Progenitor cell of endocrine pancreas (in vitro differentiated cells): Measurements from ENCODE around the gene PAX1. TPM values are rescaled to one million over a fixed set of nuclear protein-coding genes. Genes with fewer than 3 reads are reported as not detected.

ENCODE experiments used
- DNase-seq: peaks from one replicate; pipeline ENCODE4 v3.0.0; 2021; ENCODE audit warnings: low spot score; ENCODE audit not compliant: unreplicated experiment
- H3K27ac Mint-ChIP-seq: 2 replicates; pipeline ENCODE4 v1.8.0; 2021; ENCODE audit warnings: mild to moderate bottlenecking, moderate library complexity, mixed read lengths
- H3K27me3 Mint-ChIP-seq: 2 replicates; pipeline ENCODE4 v1.8.0; 2021; ENCODE audit warnings: mixed read lengths
- H3K36me3 Mint-ChIP-seq: 2 replicates; pipeline ENCODE4 v1.8.0; 2022; ENCODE audit warnings: mixed read lengths; ENCODE audit not compliant: insufficient read depth
- H3K4me1 Mint-ChIP-seq: 2 replicates; pipeline ENCODE4 v1.8.0; 2021; ENCODE audit warnings: low read depth, mixed read lengths
- H3K4me3 Mint-ChIP-seq: 2 replicates; pipeline ENCODE4 v1.8.0; 2021; ENCODE audit warnings: low read depth, mild to moderate bottlenecking, moderate library complexity, mixed read lengths
- H3K9me3 Mint-ChIP-seq: 2 replicates; pipeline ENCODE4 v1.8.0; 2021; ENCODE audit warnings: low read depth, mixed read lengths
- CTCF ChIP-seq: fragments of 200-600 bp; sonication (generic); IDR thresholded peaks from one replicate; pipeline ENCODE4 v1.5.0; 2021; ENCODE audit warnings: antibody characterized with exemption, mild to moderate bottlenecking; ENCODE audit not compliant: unreplicated experiment
- total RNA-seq: library from RNA; stranded (reverse); gene quantifications from 2 replicates; pipeline ENCODE4 v1.2.1, GENCODE V29; 2021

The PAX1 gene
- total RNA-seq, 1 donor from 2014 or later = 1.3 TPM

DNA sequence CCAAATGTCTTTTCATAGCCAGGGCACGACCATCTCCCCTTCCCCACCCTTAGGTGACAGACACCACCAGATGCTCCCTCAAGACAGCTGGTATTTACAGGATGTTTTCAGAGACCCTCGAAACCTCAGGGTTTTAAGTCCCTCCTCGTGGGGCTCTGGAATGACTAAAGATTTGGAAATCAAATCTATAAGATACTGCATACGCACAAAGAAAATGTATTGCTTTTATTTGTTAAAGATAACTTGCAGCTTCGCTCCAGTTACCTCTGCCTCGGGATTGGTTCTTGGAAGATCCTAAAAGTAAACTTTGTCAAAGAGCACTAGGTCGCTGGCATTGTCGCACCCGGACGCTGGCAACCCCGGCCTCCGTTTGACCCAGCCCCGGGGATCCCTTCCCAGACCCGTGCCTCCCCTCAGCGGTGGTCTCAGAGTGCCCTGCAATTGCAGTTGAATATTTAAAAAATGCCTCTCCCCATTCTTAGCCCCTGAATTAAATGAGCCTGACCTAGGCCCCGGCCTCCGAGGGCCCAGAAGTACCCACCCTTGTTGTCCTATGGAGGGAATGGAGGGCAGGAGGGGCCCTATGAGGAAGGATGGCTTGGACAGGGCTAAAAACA is 7.1 kb downstream of the PAX1 start:
- Mint-ChIP-seq H3K36me3 (no peaks in the 10 kb centered on the region), H3K27ac (no peak overlapping the region), H3K4me3 (no peak overlapping the region), H3K4me1 (peaks cover 1% of the 10 kb centered on the region), H3K27me3 (peaks cover 98% of the 10 kb centered on the region), H3K9me3 (no peaks in the 10 kb centered on the region)
- no peak for DNase-seq
- TF ChIP-seq CTCF = no peak

GRCh38 chr20:21713470-21713869 is 8.0 kb downstream of the PAX1 start:
- DNase-seq = no peak
- H3K27ac Mint-ChIP-seq = no peak overlapping the region
- no peak overlapping the region for H3K4me3 Mint-ChIP-seq
- no peak for TF ChIP-seq CTCF
- H3K27me3 Mint-ChIP-seq = peaks cover 97% of the 10 kb centered on the region
- H3K36me3 Mint-ChIP-seq = no peaks in the 10 kb centered on the region
- peaks cover under 1% of the 10 kb centered on the region for H3K4me1 Mint-ChIP-seq
- H3K9me3 Mint-ChIP-seq = no peaks in the 10 kb centered on the region

GRCh38 chr20:21713901-21714296 is 8.4 kb downstream of the PAX1 start:
- no peak for TF ChIP-seq CTCF
- no peaks in the 10 kb centered on the region for H3K36me3 Mint-ChIP-seq
- H3K4me1 Mint-ChIP-seq = no peaks in the 10 kb centered on the region
- no peaks in the 10 kb centered on the region for H3K9me3 Mint-ChIP-seq
- DNase-seq = no peak
- H3K27ac Mint-ChIP-seq = no peak overlapping the region
- H3K27me3 Mint-ChIP-seq = peaks cover 96% of the 10 kb centered on the region
- H3K4me3 Mint-ChIP-seq = no peak overlapping the region

DNA sequence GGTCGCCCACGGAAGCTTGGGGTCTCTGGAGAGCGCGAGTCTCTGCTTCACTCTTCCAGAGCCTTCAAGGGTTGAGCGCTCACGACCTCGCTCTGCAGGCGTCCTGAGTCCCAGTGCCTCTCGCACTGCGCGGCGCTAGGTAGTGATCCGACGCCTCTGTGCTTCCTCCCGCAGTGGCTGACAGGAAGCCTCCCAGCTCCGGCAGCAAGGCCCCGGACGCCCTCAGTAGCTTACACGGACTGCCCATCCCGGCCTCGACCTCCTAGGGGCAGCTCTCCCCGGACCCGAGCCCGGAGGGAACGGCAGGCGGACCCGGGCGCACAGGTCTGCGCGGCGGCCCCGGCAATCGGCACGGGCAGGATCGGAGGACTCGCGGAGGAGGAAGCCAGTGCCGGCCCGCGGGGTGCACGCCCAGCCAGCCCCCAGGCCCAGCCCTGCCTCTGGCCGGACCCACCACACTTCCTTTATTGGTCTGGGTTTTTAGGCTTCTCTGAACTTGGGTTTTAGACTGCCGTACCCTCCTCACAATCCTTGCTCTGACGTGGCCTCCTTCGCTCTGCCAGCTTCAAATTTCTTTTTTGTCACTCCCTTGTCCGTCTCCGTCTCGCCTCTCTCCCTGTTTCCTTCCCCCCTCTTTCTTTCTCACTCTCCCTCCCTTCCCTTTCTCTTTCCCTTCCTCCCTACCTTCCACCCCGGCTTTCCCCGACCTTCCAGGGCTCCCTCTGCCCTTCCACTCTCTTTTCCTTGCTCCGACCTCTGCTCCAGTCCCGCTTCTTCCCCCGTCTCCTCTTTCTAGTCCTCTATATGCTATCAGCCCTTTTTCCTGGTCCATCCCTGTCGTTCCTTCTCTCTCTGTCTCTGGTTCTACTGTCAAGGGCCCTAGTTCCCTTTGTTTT is 9.1 kb downstream of the PAX1 start:
- no peaks in the 10 kb centered on the region for H3K9me3 Mint-ChIP-seq
- H3K4me3 Mint-ChIP-seq = no peak overlapping the region
- DNase-seq = no peak
- H3K36me3 Mint-ChIP-seq = no peaks in the 10 kb centered on the region
- no peaks in the 10 kb centered on the region for H3K4me1 Mint-ChIP-seq
- H3K27me3 Mint-ChIP-seq = peaks cover 96% of the 10 kb centered on the region
- H3K27ac Mint-ChIP-seq = peak overlapping the region; percentile 62
- TF ChIP-seq CTCF = no peak

DNA sequence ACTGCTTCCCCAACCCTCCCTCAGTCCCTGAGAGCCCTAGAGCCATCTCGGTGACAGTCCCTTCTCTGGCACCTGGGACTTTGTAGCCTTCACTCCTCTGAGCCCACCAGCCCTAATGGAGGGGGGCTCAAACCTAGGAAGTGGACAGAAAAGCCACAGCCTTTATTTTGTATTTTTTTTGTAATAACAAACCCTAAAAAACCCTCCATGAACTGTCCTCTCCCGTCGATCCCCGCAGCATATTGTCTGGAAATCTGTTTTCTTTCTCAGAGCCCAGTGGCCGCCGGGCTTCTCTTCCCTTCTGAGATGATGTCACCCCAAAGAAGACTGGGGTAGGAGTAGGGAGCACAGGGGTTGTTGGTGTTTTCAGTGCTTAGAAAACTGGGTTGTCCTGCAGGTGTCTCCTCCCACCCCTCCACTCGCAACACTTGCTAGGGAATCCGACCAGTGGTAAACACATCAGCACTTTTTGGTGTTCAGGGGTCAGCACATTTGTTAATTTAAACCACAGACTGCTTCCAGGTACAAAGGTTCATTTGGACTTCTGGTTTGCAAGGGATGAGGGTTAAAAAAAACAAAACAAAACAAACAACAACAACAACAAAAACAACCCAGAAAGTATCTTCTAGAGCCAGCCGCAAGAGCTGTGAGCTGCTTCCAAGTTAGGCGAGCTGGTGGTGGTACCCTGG is 9.9 kb downstream of the PAX1 start:
- DNase-seq = no peak
- Mint-ChIP-seq H3K27ac (no peak overlapping the region), H3K36me3 (no peaks in the 10 kb centered on the region), H3K9me3 (no peaks in the 10 kb centered on the region), H3K4me1 (no peaks in the 10 kb centered on the region), H3K4me3 (no peak overlapping the region), H3K27me3 (peaks cover 92% of the 10 kb centered on the region)
- TF ChIP-seq CTCF = no peak
